GM10266 (cell line): ENCODE data around the gene CSTPP1.
"Not testable (repeated sequence)": the region's sequence is repeated elsewhere in the genome, so short reads cannot be mapped to it uniquely, and the experiment has no call there.

Experiments
- DNase-seq: peaks from one replicate; pipeline ENCODE4 v3.0.0; 2012; ENCODE audit errors: extremely low spot score
- TF ChIP-seq, protein P1 (sequence below): IDR thresholded peaks from 2 replicates; pipeline ENCODE4 v1.5.1; 2012; ENCODE audit warnings: mild to moderate bottlenecking, low read depth; ENCODE audit not compliant: control insufficient read depth, insufficient read depth; ENCODE audit errors: missing control alignments

The CSTPP1 gene

DNA sequence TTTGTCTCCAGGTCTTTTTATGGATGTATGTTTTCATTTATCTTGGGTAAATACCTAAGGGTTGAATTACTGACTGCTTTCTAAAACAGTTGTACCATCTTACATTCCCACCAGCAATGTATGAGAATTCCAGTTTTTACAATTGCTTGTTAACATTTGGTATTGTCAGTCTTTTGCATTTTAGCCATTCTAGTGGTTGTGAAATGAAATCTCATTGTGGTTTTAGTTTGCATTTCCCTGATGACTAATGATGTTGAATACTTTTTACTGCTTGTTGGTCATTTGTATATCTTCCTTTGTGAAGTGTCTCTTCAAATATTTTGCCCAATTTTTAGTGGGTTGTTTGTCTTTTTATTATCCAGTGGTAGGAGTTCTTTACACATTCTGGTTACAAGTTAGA is 147.4 kb downstream of the CSTPP1 start:
- TF ChIP-seq, protein P1, sequence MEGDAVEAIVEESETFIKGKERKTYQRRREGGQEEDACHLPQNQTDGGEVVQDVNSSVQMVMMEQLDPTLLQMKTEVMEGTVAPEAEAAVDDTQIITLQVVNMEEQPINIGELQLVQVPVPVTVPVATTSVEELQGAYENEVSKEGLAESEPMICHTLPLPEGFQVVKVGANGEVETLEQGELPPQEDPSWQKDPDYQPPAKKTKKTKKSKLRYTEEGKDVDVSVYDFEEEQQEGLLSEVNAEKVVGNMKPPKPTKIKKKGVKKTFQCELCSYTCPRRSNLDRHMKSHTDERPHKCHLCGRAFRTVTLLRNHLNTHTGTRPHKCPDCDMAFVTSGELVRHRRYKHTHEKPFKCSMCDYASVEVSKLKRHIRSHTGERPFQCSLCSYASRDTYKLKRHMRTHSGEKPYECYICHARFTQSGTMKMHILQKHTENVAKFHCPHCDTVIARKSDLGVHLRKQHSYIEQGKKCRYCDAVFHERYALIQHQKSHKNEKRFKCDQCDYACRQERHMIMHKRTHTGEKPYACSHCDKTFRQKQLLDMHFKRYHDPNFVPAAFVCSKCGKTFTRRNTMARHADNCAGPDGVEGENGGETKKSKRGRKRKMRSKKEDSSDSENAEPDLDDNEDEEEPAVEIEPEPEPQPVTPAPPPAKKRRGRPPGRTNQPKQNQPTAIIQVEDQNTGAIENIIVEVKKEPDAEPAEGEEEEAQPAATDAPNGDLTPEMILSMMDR: no peak
- DNase-seq: no peak

DNA sequence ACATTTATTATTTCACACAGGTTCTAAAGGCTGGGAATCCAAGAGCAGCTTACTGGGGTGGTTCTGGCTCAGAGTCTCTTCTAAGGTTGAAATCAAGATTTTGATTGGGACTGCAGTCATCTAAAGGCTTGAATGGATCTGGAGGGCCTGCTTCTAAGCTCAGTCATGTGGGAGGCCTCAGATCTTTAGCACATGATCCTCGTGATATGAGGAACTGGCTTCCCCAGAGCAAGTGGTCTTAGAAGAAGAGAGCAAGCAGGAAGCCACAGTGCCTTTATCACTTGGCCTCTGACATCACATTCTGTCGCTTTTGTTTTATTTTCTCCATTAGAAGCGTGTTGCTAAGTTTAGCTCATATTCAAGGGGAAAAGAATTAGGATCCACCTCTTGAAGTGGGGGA is 151.2 kb downstream of the CSTPP1 start:
- TF ChIP-seq, protein P1: no peak
- no peak for DNase-seq

DNA sequence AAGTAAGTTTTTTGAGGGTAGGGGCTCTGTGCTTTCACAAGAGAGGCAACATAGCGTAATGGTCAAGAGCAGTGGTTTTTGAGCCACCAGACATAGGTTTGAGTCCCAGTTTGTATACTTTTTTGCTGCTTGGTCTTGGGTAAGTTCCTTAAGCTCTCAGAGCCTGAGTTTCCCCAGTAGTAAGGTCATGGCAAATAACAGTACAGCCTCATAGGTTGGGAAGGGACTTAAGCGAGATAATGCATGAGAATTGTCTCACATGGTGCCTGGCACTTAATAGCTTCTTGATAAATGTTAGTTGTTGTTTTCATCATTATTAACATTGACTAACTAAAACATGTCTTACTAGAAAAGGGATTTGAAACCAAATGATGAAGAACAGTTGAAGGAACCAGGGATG is 157.0 kb downstream of the CSTPP1 start:
- TF ChIP-seq, protein P1: no peak
- no peak for DNase-seq

DNA sequence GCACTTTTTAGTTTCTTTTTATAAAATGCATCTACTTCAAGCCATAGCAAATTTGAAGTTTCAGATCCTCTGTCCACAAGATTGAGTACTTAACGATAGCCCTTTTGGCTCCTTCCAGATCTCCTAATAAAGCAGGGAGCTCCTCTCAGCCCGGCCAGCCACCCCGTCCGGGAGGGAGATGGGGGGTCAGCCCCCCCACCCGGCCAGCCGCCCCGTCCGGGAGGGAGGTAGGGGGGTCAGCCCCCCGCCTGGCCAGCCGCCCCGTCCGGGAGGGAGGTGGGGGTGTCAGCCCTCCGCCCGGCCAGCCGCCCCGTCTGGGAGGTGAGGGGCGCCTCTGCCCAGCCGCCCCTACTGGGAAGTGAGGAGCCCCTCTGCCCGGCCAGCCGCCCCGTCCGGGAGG is 160.3 kb downstream of the CSTPP1 start:
- DNase-seq: not testable (repeated sequence)

DNA sequence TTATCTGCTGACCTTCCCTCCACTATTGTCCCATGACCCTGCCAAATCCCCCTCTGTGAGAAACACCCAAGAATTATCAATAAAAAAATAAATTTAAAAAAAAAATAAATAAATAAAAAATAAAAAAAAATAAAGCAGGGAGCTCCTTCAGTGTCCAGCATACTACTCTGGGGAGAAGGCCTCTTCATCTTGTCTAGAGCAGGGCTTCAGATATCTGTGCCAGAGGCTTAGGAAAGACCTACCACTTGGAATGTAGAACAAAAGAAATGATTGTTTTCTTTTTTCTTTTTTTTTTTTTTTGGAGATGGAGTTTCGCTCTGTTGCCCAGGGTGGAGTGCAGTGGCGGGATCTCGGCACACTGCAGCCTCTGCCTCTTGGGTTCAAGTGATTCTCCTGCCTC is 161.7 kb downstream of the CSTPP1 start:
- DNase-seq: not testable (repeated sequence)

DNA sequence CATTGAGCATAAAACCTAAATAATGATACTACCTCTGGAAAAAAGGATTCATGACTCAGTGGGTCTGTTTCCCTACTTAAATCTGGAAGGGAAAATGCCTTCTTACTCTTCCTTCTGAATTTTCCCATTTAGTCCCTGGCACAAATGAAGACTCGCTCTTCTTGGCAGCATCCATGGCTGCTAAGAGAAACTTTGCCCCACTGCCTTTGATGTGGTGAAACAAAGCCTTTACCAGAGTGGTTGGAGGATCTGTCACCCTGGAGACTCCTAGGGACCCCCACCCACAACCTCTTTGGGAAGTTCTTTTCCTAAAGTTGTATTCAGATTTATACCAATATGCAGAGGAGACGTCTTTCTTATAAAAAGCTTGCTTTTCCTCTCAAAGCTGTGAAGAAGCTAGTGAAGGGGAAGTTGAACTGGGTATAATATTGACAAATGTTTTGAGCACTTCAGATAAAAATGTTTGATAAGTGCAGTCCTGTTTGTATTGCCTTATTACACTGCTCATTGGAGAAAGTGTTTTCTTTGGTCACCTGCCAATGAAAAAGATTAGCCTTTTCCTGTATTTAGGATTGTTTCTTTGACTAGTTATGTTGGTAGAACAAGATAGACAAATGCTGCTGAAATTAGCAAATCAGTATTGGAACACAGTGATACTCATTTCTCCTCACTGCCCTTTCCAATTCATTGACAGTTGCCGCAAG is 162.8 kb downstream of the CSTPP1 start:
- DNase-seq: no peak
- TF ChIP-seq, protein P1: no peak

DNA sequence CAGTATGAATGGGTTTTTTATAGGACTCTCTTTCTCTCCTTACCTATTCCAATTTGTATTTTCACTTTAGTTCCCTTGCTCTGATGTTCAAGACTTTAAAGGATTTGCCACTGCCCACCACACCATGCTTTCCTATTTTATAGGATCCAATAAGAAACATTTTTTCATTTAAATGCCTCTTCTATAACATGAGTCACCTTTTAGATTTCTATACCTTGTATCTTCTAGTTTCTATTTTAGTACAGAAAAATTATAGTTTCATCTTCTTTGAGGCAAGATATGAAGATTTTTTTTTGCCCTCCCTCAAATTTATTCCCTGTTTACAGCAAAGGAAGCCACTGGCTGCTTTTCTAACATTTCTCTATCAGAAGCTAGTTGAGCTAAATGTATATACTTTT is 163.4 kb downstream of the CSTPP1 start:
- TF ChIP-seq, protein P1: no peak
- no peak for DNase-seq

DNA sequence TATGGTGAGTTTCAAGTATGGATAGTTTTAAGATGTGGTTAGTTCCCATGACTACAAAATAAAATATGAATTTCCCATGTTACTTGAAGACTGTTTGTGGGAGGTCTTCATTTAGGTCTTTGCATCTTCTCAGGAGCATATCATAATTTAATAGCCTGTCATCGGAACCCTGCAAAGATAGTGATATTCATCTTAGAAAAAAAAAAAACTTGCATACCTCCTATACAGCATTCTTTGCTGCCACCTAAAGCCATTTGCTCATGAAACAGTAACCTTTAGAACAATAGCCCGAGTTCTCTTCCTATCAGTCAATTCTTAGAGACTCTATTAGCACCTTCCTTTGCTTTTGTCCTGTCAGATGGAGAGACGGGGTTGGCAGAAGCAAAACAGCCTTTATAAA is 164.8 kb downstream of the CSTPP1 start:
- TF ChIP-seq, protein P1: no peak
- no peak for DNase-seq
